ENCODE measurements around the gene ABRACL.
"Not testable (repeated sequence)": the region's sequence is repeated elsewhere in the genome, so short reads cannot be mapped to it uniquely, and the experiment has no call there.

The ABRACL gene

DNA sequence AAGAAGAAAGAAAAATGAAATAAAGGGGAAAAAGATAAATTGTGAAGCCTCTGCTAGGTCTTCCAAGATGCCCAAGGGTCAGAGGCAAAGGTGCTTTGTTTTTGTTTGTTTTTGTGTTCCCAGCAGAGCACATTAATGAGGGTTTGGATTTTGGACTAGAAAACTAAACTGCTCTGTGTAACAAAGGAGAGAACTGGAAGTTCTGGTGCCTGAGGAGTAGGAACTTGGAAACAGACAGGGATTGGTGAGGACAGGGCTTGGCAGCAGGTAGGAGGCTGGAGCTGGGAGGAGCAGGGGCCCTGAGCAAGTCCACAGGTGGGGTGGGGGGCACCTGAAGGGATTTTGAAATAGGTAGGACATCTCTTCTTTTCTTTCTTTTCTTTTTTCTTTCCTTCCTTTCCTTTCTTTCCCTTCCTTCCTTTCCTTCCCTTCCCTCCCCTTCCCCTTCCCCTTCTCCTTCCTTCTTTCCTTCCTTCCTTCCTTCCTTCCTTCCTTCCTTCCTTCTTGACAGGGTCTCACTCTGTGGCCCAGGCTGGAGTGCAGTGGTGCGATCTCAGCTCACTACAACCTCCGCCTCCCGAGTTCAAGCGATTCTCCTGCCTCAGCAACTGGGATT lies 15.3 kb upstream of the ABRACL start:
- no peak for DNase-seq

DNA sequence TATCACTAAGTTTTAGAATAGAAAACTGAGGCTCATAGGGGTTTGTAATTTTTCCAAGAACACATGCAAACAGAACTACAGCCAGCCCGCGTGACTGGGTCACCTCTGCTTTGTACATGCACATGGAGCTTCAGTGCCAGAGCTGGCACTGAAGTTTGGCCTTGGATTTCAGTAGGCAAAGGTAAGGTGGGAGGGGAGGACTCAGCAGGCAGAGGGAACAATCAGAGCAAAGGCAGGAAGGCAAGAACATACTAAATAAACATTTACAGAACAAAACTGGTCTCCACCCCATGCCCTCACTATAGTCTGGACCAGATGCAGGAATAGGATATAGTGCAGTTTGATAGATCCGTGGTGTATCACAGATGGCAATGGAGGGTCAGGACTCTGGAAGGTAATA lies 13.6 kb upstream of the ABRACL start:
- DNase-seq: no peak

DNA sequence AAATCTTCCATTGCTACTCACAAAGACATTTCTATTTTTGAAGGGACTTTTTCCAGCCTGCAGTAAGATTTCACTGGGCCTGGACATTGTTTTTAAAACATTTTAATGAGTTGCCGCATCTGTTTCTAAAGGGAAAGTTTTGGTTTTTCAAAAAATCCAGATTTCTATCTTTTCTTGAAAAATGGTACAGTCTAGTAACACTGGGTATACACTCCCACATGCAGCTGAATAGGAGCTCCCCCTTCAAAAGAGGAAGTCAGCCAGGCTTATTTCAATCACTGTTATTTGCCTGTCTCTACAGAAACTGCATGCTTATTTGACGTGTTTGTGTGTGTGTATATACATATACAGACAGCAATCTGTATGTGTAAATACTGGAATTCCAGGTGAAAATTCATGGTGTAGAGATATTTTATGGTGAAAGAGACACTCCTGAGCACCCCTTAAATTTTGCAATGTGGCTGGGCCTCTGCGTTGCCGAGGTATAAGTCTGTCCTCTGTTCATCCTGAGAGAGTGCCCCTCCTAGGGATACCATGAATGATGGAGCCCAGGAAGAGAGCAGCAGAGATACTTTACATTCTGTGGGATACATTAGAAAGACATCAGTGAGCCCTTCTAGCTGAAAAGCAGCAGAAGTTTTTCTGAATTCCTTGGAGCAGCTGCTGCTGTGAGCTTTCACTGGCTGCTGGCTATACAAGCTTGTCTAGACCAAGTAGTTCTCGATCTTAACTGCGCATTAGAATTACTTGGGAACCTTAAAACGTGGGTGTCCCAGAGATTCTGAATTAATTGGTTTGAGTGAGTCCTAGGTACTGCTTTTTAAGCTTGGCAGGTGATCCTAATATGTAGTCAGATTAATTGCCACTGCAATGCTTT lies 12.0 kb upstream of the ABRACL start:
- DNase-seq: no peak

DNA sequence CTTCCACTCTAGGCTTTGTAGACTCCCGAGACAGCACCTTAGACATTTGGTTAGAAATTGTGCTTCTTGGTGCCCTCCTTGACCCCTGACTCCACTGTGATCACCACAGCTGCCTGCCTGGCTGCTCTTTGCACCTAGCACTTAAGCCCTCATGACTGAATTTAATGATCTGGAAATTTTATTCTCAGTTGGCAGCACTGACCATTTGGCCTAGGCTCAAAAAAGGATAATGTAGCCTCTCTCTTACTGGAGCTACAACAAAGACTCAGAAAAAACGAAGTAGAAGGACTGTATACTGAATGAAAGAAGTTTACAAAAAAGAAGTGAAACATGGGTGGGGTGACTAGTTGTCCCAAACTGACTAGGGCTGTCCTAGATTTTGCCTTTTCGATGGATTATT lies 11.3 kb upstream of the ABRACL start:
- DNase-seq: peak; percentile 21

DNA sequence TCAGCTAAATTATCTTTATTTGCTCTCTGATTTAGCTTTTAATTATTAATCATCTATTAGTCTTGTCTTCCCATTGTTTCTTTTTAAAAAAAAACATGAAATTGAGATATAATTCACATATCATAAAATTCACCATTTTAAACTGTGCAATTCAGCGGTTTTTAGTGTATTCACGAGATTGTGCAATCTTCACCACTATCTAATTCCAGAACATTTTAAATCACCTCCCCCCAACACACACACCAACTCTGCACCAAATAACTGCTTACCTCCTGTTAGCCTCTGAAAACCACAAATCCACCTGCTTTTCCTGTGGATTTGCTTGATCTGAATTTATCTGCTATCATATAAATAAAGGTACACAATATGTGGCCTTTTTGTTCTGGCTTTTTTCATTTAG lies 8.8 kb upstream of the ABRACL start:
- no peak for DNase-seq

DNA sequence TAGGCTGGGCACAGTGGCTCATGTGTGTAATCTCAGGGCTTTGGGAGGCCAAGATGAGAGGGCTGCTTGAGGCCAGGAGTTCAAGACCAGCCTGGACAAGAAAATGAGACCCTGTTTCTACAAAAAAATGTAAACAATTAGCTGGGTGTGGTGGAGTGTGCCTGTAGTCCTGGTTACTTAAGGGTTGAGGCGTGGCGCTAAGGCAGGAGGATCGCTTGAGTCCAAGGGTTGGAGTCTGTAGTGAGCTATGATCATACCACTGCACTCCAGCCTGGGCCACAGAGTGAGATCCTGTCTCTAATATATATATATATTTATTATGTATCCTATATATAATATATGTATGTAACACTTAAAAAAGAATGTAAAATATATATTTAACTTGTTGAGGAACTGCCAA lies 7.9 kb upstream of the ABRACL start:
- no peak for DNase-seq

DNA sequence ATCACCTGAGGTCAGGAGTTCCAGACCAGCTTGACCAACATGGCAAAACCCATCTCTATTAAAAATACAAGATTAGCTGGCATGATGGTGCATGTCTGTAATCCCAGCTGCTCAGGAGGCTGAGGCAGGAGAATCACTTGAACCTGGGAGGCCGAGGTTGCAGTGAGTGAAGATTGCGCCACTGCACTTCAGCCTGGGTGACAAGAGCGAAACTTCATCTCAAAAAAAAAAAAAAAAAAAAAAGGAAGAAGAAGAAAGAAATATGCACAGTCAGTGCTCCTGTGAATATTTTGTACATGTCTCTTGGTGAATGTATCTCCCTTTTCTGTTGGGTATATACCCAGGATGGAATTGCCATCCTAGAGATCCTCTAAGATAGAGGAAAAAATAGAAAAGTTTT lies 3.1 kb upstream of the ABRACL start:
- not testable (repeated sequence) for DNase-seq

DNA sequence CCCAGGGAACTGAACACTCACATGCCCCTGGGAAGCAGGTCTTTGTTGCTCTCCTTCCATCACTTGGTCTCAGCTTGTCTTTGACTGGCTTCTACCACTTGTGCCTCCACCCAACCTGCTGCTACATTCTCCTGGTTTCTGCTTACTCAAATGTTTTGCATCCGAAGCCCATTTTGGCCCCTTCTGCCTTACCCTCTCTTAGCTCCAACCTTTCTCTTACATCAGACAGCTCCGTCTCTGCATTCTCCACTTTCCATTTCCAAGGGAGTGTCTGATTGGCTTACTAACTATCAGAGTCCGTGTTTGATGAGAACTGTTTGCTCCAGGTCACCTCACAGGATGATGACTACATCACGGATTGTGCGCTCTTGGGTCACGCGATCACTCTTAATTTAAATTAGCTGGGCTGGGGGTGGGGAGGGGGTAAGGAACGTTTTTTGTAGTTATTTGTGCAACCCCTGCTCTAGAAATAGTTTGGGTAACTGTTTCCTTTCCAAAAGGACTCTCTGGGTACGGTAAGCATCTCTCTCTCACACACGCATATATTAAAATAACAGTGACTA lies 844 bp upstream of the ABRACL start:
- DNase-seq: peak; percentile 41

DNA sequence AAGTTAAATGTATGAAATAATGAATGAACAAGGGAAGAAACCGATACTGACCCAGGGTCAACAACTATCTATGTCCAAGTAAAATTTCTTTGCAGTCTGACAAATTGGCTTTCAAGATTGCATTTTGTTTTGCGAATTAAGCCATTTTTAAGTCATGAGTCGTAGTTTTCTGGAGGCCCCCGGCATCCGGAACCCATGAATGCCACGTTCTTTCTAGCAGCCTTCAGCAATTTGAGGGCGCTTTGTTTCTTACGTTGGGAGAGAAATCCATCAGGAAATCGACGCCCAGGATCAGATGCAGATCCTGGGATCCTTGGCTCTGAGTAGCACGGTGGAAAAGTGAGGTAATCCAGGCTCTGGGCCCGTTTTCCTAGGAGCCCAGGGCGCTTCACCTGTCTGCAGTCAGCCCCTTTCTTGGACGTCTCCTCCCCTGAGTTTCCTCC lies 309 bp upstream of the ABRACL start:
- DNase-seq: peak; percentile 30

DNA sequence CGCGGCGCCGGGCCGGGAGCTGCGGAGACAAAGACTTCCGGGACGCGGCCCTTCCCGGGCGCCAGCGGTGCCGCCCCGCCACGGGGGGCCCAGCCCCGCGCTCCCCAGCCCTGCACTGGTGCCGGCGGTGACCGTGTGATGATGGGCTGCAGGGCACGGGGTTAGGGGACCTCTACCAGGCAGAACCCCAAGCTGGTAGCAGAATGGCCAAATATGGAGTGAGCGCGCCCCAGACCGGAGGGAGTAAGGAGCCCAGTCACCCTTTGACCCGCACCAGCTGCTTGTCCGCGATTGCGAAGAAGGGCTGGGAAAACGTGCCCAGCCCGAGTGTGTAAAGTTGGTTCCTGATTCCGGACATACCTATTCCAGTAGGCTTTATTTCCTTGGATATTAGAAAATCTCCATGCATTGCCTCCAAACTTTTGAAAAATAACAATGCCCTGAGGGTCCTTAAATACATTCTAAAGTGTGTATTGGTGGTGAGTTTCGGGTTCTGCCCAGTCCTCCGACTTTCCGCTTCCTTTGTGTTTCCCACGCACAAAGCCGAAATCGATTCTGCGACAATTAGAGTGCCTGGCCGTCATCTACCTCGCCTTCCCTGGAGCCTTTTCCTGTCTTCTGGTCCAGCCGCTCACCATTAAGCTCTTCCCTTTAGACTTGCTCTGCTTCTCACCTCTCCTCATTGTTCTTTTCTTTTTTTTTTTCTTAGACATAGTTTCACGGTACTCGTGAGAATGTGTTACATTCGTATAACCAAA lies 1.1 kb downstream of the ABRACL start:
- DNase-seq: no peak

DNA sequence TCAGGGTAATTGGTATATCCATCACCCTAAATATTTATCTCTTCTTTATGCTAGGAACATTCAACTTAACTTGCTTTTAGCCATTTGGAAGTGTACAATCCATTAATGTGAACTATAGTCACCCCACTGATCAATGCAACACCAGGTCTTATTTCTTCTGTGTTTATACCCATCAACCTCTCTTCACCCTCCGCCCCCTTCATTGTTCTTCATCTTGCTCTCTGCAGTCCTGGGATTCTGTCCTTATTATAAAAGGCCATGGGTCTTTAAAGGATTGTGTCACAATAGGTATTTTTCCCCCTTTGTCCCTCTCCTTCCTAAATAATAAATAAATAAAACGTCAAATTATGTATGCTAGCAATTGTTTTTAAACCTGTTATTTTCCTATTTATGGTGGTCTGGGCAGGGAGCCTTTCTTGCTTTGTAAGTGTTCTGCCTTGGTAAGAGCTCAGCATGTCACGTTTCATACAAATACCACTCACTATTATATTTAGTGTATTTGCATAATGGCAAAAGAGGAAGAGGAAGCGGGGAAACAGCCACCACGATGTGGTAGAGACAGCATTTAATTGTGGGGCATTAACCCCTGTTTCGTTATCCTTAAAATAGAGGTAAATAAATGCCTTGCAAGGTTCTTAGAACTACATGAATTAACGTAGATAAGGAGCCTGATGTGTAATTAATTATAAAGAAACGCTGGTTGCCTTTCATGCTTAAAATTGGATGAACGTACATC lies 1.9 kb downstream of the ABRACL start:
- no peak for DNase-seq

DNA sequence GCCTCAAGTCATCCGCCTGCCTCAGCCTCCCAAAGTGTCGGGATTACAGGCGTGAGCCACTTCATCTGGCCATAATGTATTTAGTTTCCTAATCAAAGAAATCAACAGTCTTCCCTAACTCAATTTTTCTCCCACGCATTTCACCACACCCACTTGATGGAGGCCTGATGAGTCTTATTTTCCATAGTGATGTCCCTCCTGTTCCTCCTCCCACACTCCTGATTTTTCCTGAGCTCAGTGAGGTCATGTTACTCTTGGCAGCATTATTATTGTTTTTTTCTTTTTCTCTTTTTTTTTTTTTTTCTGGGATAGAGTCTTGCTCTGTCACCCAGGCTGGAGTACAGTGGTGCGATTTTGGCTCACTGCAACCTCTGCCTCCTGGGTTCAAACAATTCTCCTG lies 8.9 kb downstream of the ABRACL start:
- no peak for DNase-seq

DNA sequence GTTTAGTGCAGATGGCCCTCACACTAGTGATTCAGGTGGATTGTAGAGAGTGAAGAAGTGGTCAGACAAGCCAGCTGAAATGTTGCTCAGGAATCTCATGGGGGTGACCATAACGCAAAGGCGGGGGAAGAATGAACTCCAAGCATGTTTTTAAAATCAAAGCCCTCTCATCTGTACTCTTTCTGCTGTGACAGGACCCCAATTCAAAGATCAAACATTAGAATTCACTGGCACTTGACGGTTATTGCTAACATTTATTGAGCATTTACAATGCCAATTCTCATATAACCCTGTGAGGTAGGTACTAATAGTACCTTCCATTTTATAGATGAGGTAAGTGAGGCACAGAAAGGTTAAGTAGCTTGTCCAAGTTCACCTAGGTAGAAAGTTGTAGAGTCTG lies 15.7 kb downstream of the ABRACL start:
- no peak for DNase-seq

DNA sequence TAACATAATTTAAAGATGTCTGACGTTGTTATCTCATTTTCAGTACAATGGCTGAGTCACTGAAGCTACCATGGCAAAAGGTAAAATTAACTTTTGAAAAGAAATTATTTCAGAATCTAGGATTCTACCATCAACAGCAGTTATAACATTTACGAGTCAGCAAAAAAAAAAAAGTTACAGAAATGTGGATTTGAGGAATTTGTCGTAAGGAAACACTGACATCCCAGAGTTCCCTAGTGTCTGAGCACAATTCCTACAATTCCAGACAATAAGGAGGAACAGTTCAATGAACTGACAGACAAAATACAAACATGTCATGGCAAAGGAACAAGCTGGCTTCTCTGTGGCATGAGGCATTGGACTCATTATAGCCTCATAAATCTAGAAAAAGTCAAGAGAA lies 19.1 kb downstream of the ABRACL start:
- DNase-seq: no peak

DNA sequence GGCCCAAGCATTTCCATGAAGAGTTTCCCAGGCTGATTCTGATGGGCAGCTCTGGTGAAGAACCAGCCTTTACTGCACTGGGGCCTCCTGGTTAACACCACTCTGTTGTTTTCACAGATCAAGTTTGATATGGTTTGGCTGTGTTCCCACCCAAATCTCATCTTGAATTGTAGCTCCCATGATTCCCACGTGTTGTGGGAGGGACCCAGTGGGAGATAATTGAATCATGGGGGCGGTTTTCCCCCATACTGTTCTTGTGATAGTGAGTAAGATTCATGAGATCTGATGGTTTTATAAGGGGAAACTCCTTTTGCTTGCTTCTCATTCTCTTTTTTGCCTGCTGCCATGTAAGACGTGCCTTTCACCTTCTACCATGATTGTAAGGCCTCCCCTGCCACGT lies 20.4 kb downstream of the ABRACL start:
- DNase-seq: not testable (repeated sequence)

DNA sequence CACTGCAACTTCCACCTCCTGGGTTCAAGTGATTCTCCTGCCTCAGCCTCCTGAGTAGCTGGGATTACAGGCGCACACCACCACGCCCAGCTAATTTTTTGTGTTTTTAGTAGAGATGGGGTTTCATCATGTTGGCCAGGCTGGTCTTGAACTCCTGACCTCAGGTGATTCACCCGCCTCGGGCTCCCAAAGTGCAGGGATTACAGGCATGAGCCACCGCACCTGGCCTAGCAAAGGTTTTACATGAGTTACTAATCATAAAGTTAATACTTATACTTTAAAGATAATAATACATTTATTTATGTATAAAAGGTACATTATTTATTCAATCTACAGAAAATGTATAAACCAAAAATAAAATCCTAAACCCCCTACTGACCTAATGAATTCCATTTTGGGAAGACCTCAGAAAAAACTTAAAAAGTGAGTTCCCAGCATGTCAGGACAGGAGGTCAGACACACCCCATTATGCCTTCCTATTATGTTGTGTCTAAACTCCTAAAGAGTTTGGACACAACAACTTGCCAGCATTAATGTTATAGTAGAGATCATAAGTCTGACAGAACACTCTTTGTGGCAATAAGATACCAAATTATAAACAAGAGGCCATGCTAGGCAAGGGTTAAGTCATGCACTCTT lies 21.7 kb downstream of the ABRACL start:
- not testable (repeated sequence) for DNase-seq

DNA sequence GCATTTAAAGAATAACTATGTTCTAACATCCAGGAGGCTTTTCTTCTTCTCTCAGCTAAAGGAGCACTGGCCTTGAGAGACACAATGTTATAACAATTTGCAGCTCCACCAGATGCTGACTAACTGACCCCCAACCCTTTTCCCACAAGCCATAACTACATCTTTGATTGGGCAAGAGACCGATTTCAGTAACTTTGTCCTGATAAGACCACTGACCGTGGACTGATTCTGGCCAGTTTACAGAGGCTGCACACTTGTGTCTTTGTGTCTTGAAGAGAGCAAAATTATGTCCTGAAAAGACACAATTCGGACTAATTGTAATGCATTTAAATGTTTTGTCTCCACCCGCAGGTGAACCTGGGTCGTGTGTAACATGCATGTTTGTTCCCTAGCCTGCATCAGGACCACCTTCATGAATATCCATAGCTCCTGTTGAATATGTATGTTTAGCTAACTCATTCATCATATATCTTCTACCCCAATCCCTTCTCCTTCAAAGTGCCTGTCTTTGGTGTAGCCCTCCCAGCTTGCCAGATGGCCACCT lies 22.3 kb downstream of the ABRACL start:
- DNase-seq: no peak

DNA sequence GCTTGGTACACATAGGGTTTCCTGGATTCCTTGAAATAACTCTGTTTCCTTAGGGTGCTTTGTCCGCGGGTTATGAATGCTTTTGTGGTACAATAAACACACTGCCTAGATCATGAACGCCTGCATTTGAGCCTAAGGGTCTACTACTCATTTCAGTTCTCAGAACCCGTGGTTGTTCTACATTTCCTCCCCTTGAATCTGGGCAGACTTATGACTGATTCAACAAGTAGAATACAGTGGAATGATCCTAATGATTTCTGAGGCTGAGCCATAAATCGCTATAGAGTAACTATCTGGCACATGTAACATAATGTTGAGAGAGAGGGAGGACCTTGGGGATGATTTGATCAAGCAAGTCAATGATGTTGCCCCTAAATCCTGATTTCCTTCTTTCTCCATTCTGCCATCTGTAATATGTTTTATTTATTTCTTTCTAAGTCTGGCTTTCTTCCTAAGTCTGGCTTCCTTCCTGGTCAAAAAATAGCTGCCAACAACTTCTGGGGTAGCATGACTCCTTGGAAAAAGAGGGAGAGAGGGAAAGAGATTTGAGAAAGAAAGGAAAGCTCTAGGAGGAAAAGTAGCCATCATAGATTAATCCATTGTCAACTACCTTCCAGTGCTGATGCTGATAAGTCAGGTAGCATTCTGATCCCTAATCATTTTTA lies 23.0 kb downstream of the ABRACL start:
- DNase-seq: no peak

DNA sequence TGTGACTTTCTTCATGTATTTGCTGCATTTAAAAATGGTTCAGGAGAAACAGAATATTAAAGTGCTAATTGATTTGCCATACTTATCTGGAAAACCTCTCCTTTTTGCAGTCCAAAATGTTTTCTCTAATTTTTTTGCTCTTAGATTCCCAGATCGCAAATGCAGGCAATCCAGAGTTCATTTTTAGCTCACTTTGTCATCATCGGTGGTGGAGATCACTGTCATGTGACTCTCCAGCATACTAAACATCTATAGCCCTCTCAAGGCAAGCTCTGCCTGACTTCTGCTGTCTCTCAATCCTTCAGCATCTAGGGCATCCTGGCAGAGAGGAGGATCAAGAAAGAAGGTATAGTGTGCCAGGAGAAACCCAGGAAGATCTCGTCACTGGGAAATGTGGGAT lies 24.8 kb downstream of the ABRACL start:
- no peak for DNase-seq

DNA sequence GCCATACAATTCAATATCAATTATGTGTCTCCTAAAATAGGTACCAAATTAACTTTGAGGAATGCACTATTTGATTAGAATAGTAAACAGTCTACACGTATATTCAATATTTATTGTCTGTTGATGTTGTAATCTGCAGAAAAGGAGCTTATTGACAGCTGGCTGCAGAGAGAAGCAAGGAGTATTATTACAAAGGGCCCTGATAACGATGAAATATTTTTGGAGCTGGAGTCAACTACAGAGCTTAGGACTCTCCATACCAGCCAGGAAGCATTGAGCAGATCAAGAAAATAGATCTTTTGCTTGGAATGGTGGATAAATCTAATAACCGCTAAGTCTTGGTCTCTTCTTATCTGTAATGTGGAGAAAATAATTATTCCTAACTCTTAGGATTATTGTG lies 25.5 kb downstream of the ABRACL start:
- DNase-seq: no peak

DNA sequence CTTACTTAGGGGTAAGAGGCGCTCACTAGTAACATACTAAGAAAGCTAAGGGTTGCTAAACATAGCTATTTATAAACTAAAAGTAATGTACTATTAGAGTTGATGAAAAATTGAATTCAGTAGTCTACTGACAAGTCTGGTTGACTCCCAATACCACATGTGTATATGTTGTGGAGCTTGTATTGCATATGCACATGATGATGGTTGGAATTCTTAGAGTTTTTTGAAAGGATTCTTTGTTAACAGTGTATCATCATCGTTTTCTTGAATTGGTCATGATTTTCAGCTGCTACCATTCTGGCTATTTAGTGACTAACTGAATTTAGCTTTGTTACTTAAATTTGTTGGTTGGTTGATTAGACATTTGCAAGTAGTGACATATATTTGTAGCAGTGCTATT lies 27.2 kb downstream of the ABRACL start:
- DNase-seq: no peak
